Astrocyte of the cerebellum (primary cell): ENCODE data around the gene NCAPD2.

Experiments used
- DNase-seq: peaks from one replicate; pipeline ENCODE4 v3.0.0-alpha.2; 2011; ENCODE audit warnings: low read depth
- H3K4me3 ChIP-seq: 2 replicates; pipeline ENCODE4 v1.5.1; 2011; ENCODE audit warnings: mild to moderate bottlenecking, low read depth, low read length, moderate library complexity
- in situ Hi-C: cut with HindIII; loops from 2 replicates; pipeline ENCODE4 v1.10.0; 2017; ENCODE audit warnings: low sequenced_read_pairs
- TF ChIP-seq, protein P1 (sequence below): IDR thresholded peaks from 2 replicates; pipeline ENCODE4 v1.5.1; 2012; ENCODE audit warnings: low read length, low read depth, moderate library complexity, mild to moderate bottlenecking; ENCODE audit errors: missing control alignments

NCAPD2 gene

DNA sequence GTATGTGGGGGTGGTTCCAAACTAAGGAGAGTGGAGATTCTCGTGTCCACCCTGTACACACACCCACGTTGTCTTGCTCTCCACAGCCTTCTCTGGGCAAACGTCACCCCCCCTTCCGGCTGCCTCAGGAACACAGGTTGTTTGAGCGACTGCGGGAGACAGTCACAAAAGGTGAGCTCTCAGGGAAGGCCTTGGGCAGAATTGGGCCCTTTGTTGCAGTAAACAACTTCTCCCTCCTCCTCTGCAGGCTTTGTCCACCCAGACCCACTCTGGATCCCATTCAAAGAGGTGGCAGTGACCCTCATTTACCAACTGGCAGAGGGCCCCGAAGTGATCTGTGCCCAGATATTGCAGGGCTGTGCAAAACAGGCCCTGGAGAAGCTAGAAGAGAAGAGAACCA, 32.3 kb downstream of the NCAPD2 start:
- TF ChIP-seq, protein P1, sequence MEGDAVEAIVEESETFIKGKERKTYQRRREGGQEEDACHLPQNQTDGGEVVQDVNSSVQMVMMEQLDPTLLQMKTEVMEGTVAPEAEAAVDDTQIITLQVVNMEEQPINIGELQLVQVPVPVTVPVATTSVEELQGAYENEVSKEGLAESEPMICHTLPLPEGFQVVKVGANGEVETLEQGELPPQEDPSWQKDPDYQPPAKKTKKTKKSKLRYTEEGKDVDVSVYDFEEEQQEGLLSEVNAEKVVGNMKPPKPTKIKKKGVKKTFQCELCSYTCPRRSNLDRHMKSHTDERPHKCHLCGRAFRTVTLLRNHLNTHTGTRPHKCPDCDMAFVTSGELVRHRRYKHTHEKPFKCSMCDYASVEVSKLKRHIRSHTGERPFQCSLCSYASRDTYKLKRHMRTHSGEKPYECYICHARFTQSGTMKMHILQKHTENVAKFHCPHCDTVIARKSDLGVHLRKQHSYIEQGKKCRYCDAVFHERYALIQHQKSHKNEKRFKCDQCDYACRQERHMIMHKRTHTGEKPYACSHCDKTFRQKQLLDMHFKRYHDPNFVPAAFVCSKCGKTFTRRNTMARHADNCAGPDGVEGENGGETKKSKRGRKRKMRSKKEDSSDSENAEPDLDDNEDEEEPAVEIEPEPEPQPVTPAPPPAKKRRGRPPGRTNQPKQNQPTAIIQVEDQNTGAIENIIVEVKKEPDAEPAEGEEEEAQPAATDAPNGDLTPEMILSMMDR, result no peak
- in situ Hi-C loops, result no loop called here
- no peak overlapping the region for H3K4me3 ChIP-seq
- no peak for DNase-seq

DNA sequence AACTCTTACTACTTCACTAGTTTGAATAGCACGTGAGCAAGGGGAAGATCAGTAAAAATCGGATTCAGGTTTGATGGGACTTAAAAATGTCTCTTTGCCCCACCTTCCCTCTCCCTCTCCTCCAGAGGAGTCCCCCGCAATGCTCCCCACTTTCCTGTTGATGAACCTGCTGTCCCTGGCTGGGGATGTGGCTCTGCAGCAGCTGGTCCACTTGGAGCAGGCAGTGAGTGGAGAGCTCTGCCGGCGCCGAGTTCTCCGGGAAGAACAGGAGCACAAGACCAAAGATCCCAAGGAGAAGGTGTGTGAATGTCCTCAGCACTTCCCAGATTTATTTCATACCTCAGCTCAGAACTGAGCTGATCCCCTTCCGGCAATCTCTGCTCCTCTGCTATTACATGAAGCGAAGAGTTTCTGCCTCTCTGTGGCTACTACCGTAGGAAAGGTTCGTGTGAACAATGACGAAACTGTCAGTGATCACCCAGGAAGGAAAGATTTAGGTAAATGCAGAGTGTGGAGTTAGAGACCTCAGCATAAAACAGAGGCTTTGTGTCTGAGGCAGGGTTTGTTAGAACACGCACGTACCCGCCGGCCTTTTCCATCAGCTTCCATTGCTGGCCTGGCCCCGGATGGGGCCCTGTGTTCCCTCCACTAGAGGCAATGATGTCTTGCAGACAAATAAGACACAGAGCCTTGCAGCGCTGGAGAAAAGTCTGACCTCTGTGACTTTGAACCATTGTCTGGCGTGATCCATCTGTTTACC, 33.0 kb downstream of the NCAPD2 start:
- in situ Hi-C loops, result no loop called here
- H3K4me3 ChIP-seq, result no peak overlapping the region
- TF ChIP-seq, protein P1, result no peak
- DNase-seq, result no peak

DNA sequence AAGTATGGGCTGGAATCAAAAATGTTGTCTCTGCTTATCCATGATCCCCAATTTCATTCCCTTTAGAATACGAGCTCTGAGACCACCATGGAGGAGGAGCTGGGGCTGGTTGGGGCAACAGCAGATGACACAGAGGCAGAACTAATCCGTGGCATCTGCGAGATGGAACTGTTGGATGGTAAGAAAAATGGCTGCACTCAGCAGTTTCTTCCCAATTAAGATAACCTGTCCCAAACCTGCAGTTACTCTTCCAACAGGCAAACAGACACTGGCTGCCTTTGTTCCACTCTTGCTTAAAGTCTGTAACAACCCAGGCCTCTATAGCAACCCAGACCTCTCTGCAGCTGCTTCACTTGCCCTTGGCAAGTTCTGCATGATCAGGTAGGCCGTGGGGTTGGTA, 33.8 kb downstream of the NCAPD2 start:
- H3K4me3 ChIP-seq, result no peak overlapping the region
- in situ Hi-C loops, result no loop called here
- DNase-seq, result no peak
- TF ChIP-seq, protein P1, result no peak

DNA sequence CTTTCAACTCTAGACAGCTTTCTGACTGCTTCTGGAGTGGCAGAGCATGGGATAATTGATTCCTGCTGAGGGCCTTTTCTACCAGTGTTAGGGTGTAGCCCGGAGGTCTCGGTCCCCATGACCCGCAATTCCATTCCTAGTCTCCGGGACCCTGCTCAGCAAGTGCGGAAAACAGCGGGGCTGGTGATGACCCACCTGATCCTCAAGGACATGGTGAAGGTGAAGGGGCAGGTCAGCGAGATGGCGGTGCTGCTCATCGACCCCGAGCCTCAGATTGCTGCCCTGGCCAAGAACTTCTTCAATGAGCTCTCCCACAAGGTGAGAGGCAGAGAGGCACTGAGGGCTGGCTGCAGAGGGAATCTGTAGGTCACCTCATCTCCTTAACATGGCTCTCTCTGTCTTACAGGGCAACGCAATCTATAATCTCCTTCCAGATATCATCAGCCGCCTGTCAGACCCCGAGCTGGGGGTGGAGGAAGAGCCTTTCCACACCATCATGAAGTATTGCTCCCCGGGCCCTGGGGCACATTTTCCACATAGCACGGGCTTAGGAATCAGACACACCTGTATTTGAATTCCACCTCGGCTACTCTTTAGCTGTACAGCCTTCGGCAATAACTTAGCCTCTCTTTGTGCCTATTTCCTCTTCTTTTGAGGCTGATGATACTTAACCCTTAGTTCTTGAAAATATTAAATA, 34.8 kb downstream of the NCAPD2 start:
- in situ Hi-C loops, result no loop called here
- TF ChIP-seq, protein P1, result no peak
- no peak overlapping the region for H3K4me3 ChIP-seq
- no peak for DNase-seq

DNA sequence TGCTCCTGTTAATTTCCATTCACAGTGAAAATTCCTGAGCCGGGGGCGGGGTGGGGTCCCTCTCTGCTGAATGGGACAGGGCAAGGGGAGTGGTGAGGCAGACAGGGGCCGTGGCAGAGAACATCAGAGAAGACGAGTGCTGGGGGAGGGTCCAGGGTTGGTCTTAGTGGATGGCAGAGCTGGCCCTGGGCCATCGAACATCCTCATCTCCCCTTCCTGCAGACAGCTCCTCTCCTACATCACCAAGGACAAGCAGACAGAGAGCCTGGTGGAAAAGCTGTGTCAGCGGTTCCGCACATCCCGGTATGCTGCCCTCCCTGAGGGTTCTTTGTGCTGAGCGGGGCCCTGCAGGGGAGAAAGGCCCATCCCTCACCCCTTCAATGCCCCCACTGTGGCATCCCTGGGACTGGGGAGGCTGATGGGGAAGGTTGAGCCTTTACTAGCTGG, 35.4 kb downstream of the NCAPD2 start:
- in situ Hi-C loops, result no loop called here
- no peak overlapping the region for H3K4me3 ChIP-seq
- no peak for DNase-seq
- TF ChIP-seq, protein P1, result no peak

DNA sequence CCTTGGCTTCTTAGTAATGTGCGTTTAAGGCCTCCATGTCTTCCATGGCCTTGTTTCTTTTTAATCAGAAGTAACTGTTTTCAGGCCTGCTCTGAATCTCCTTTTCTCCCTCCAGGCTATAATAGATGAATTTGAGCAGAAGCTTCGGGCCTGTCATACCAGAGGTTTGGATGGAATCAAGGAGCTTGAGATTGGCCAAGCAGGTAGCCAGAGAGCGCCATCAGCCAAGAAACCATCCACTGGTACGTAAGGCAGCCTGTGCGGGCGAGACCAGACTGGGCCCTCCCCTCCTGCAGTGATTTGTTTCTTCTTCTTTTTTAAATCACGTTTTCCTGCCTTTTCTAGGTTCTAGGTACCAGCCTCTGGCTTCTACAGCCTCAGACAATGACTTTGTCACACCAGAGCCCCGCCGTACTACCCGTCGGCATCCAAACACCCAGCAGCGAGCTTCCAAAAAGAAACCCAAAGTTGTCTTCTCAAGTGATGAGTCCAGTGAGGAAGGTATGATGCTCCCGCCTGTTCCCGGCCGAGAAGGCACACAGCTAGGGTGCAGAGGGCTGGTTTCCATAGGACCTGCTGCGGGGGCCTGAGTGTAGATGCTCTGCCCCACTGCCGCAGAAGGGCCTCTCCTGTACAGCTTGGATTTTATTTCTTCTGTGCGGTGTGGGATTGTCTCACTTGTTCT, 36.8 kb downstream of the NCAPD2 start:
- in situ Hi-C loops, result no loop called here
- no peak overlapping the region for H3K4me3 ChIP-seq
- DNase-seq, result no peak
- TF ChIP-seq, protein P1, result no peak
